Activated T-cell treated with anti-CD3 and anti-CD28 coated beads, Interleukin-2, amount 50 U/mL, for 72 hours (primary cell): ENCODE measurements around the gene SVOPL. TPM values are rescaled to one million over a fixed set of nuclear protein-coding genes. Genes with fewer than 3 reads are reported as not detected.

Experiments
- ATAC-seq, 2 donors: fragments of 150-1000 bp; cut with Tn5 transposase; replicated peaks in 1 of 2; 2 replicates each; pipeline ENCODE4 v1.10.0; 2021; ENCODE audit warnings: moderate library complexity in 2 of 2, mild to moderate bottlenecking in 1 of 2
- DNase-seq, 2 donors: peaks; one replicate each; pipeline ENCODE4 v3.0.0; 2021 to 2022; ENCODE audit warnings: mixed read lengths in 1 of 2
- H3K27ac Mint-ChIP-seq: one replicate; pipeline ENCODE4 v1.8.0; 2022; ENCODE audit warnings: mild to moderate bottlenecking, moderate library complexity, mixed read lengths
- H3K27me3 Mint-ChIP-seq: one replicate; pipeline ENCODE4 v1.8.0; 2022; ENCODE audit warnings: low read depth, mixed read lengths
- H3K36me3 Mint-ChIP-seq, 2 donors: one replicate each; pipeline ENCODE4 v1.8.0; 2022; ENCODE audit warnings: mixed read lengths in 2 of 2, mild to moderate bottlenecking in 1 of 2; ENCODE audit not compliant: insufficient read depth in 2 of 2
- H3K4me1 Mint-ChIP-seq: one replicate; pipeline ENCODE4 v1.8.0; 2022; ENCODE audit warnings: low read depth, mixed read lengths
- H3K4me3 Mint-ChIP-seq, 2 donors: one replicate each; pipeline ENCODE4 v1.8.0; 2022; ENCODE audit warnings: mild to moderate bottlenecking in 2 of 2, mixed read lengths in 2 of 2, moderate library complexity in 2 of 2
- H3K9me3 Mint-ChIP-seq, 2 donors: one replicate each; pipeline ENCODE4 v1.8.0; 2022; ENCODE audit warnings: mixed read lengths in 2 of 2
- total RNA-seq, 2 donors: library from RNA; stranded (reverse); gene quantifications; one replicate each; pipeline ENCODE4 v1.2.3, GENCODE V29; 2022

The SVOPL gene
- total RNA-seq, 2 donors from 2014 or later: not detected

- H3K4me3 Mint-ChIP-seq: no peak overlapping the region
- ATAC-seq: no peak
- no peak for DNase-seq
Measured at GRCh38 chr7:138606236-138606635, 94.9 kb downstream of the SVOPL start.

DNA sequence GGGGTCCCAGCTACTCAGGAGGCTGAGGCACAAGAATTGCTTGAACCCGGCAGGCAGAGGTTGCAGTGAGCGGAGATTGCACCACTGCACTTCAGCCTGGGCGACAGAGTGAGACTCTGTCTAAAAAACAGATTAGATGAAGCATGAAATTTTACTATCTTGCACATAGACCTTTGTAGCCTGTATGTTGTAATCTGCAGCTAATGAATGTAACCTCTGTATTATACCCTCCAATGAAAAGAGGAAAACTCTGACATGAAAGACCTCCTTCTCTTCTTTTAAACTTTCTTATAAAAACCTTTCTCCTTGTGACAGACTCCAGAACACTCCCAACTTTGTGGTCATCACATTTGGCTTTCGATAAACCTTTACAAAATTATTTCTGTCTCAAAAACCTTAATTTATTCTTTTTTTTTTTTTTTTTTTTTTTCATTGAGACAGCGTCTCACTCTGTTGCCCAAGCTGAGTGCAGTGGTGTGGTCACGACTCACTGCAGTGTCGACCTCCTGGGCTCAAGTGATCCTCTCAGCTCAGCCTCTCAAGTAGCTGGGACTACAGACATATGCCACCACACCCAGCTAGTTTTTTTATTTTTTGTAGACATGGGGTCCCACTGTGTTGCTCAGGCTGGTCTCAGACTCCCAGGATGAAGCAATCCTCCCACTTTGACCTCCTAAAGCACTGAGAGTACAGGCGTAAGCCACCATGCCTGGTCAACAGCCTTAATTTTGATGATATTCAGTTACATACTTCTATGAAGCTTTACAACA lies 97.4 kb downstream of the SVOPL start:
- DNase-seq (peak in 1 of 2 donors; percentile 18), ATAC-seq (peak in 1 of 2 donors; percentile 43)
- no peak overlapping the region for H3K27ac Mint-ChIP-seq
- peaks cover 18% of the 10 kb centered on the region for H3K4me1 Mint-ChIP-seq
- H3K27me3 Mint-ChIP-seq: no peaks in the 10 kb centered on the region
- no peaks in the 10 kb centered on the region for H3K9me3 Mint-ChIP-seq
- no peaks in the 10 kb centered on the region for H3K36me3 Mint-ChIP-seq
- no peak overlapping the region for H3K4me3 Mint-ChIP-seq

More at GRCh38 chr7:138606236-138606635, 94.9 kb downstream of the SVOPL start:
- Mint-ChIP-seq H3K27ac (no peak overlapping the region), H3K27me3 (no peaks in the 10 kb centered on the region), H3K36me3 (no peaks in the 10 kb centered on the region), H3K4me1 (peaks cover 18% of the 10 kb centered on the region), H3K9me3 (no peaks in the 10 kb centered on the region)

DNA sequence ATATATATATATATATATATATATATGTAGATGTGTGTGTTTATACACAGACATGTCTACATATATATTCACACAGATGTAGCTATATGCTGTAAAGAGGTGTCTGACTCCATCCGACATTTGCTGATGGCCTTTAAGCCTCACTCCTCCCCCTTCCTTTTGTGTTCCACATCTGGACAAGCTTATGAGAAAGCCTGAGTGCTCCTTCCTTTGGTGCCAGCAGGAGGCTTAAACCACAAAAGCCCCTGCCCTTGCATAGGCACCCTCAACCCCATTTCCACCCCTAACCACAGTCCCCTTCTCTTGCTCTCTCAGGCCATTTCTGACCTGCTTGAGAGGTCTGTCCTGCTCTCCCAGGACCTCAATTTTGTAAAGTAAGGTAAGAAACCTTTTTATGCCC lies 98.7 kb downstream of the SVOPL start:
- H3K4me3 Mint-ChIP-seq: no peak overlapping the region
- ATAC-seq (no peak), DNase-seq (no peak)
- peaks cover 6% of the 10 kb centered on the region for H3K4me1 Mint-ChIP-seq
- H3K27ac Mint-ChIP-seq: no peak overlapping the region
- no peaks in the 10 kb centered on the region for H3K27me3 Mint-ChIP-seq
- no peaks in the 10 kb centered on the region for H3K9me3 Mint-ChIP-seq
- no peaks in the 10 kb centered on the region for H3K36me3 Mint-ChIP-seq

GRCh38 chr7:138595454-138595853 lies 105.7 kb downstream of the SVOPL start:
- ATAC-seq (no peak), DNase-seq (no peak)
- no peaks in the 10 kb centered on the region for H3K27me3 Mint-ChIP-seq
- no peaks in the 10 kb centered on the region for H3K9me3 Mint-ChIP-seq
- H3K4me1 Mint-ChIP-seq: no peaks in the 10 kb centered on the region
- H3K36me3 Mint-ChIP-seq: no peaks in the 10 kb centered on the region
- H3K27ac Mint-ChIP-seq: no peak overlapping the region
- no peak overlapping the region for H3K4me3 Mint-ChIP-seq

GRCh38 chr7:138590154-138590553 lies 111.0 kb downstream of the SVOPL start:
- Mint-ChIP-seq H3K4me3 (no peak overlapping the region), H3K27me3 (no peaks in the 10 kb centered on the region), H3K4me1 (no peaks in the 10 kb centered on the region), H3K9me3 (no peaks in the 10 kb centered on the region), H3K27ac (no peak overlapping the region), H3K36me3 (peaks cover 0 to under 1% of the 10 kb centered on the region in 2 donors)
- ATAC-seq (no peak), DNase-seq (no peak)

- ATAC-seq (no peak), DNase-seq (no peak)
- H3K4me3 Mint-ChIP-seq: no peak overlapping the region
- no peak overlapping the region for H3K27ac Mint-ChIP-seq
- H3K27me3 Mint-ChIP-seq: no peaks in the 10 kb centered on the region
- H3K4me1 Mint-ChIP-seq: no peaks in the 10 kb centered on the region
- peaks cover 0 to 10% of the 10 kb centered on the region in 2 donors for H3K36me3 Mint-ChIP-seq
- no peaks in the 10 kb centered on the region for H3K9me3 Mint-ChIP-seq
Measured at GRCh38 chr7:138588986-138589385, 112.2 kb downstream of the SVOPL start.

- ATAC-seq: no peak
- DNase-seq: no peak
- Mint-ChIP-seq H3K4me3 (no peak overlapping the region), H3K4me1 (no peaks in the 10 kb centered on the region), H3K36me3 (peaks cover 0 to 13% of the 10 kb centered on the region in 2 donors), H3K27ac (no peak overlapping the region), H3K27me3 (no peaks in the 10 kb centered on the region), H3K9me3 (no peaks in the 10 kb centered on the region)
Measured at GRCh38 chr7:138587485-138587884, 113.7 kb downstream of the SVOPL start.

GRCh38 chr7:138585283-138585993 lies 115.7 kb downstream of the SVOPL start:
- no peaks in the 10 kb centered on the region for H3K9me3 Mint-ChIP-seq
- H3K27me3 Mint-ChIP-seq: no peaks in the 10 kb centered on the region
- peaks cover 0 to 16% of the 10 kb centered on the region in 2 donors for H3K36me3 Mint-ChIP-seq
- ATAC-seq (no peak), DNase-seq (no peak)
- no peak overlapping the region for H3K4me3 Mint-ChIP-seq
- no peak overlapping the region for H3K27ac Mint-ChIP-seq
- no peaks in the 10 kb centered on the region for H3K4me1 Mint-ChIP-seq

DNA sequence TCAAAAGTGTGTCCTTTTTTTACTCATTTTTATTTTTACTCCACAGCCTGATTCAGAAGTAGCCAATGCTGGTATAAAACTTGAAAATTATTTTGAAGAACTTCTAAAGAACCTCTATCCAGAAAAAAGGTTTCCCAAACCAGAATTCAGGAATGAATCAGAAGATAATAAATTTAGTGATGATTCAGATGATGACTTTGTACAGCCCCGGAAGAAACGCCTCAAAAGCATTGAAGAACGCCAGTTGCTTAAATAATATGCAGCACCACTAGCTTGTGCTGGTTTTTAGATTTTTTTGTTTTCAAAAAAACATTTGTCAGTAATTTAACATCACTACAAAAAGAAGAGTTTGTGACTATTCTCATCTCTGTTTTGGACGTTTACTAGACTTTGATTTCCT lies 116.5 kb downstream of the SVOPL start:
- Mint-ChIP-seq H3K4me3 (no peak overlapping the region), H3K9me3 (no peaks in the 10 kb centered on the region), H3K27me3 (no peaks in the 10 kb centered on the region), H3K4me1 (no peaks in the 10 kb centered on the region), H3K27ac (no peak overlapping the region), H3K36me3 (peaks cover 0 to 16% of the 10 kb centered on the region in 2 donors)
- ATAC-seq (no peak), DNase-seq (no peak)

GRCh38 chr7:138584283-138584682 lies 116.9 kb downstream of the SVOPL start:
- no peak for ATAC-seq
- Mint-ChIP-seq H3K27me3 (no peaks in the 10 kb centered on the region), H3K4me1 (no peaks in the 10 kb centered on the region), H3K9me3 (no peaks in the 10 kb centered on the region), H3K36me3 (peaks cover 0 to 16% of the 10 kb centered on the region in 2 donors), H3K27ac (no peak overlapping the region), H3K4me3 (no peak overlapping the region)
- no peak for DNase-seq

DNA sequence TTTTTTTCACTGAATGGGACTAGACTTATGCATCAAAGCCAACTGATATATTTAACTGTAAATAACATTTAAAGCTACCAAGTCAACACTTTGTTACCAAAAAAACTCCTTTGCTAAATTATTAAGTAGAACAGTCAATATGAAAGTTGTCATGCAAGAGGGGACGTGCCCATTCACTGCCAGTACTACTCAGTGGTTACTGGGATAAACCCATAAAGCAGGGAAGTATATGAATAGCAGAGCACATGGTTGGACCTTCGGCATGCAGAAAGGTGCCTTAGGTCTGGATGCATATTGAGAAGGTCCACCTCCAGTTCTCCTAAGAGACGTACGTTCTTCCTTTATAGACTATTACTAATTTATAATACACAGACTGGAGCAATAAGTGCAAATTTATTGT lies 120.1 kb downstream of the SVOPL start:
- no peaks in the 10 kb centered on the region for H3K4me1 Mint-ChIP-seq
- no peak overlapping the region for H3K4me3 Mint-ChIP-seq
- DNase-seq: no peak
- ATAC-seq: no peak
- no peaks in the 10 kb centered on the region for H3K9me3 Mint-ChIP-seq
- no peaks in the 10 kb centered on the region for H3K27me3 Mint-ChIP-seq
- peaks cover 0 to 26% of the 10 kb centered on the region in 2 donors for H3K36me3 Mint-ChIP-seq
- H3K27ac Mint-ChIP-seq: no peak overlapping the region

DNA sequence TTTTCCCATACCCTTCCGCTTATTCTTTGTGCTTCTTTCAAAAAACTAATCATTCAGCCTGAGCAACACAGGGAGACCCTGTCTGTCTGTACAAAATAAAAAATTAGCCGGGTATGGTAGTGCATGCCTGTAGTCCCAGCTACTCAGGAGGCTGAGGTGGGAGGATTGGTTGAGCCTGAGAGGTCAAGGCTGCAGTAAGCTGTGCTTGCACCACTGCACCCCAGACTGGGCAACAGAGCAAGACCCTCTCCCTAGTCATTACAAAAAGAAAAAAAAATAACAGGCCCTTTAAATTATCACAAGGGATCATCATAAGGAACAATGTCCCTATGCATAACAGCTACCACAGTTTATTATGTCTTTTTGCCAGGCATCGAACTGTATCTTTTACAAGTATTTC lies 121.5 kb downstream of the SVOPL start:
- H3K4me3 Mint-ChIP-seq: no peak overlapping the region
- DNase-seq (no peak), ATAC-seq (no peak)
- no peak overlapping the region for H3K27ac Mint-ChIP-seq
- H3K36me3 Mint-ChIP-seq: peaks cover 0 to 22% of the 10 kb centered on the region in 2 donors
- H3K4me1 Mint-ChIP-seq: no peaks in the 10 kb centered on the region
- H3K9me3 Mint-ChIP-seq: no peaks in the 10 kb centered on the region
- H3K27me3 Mint-ChIP-seq: no peaks in the 10 kb centered on the region

DNA sequence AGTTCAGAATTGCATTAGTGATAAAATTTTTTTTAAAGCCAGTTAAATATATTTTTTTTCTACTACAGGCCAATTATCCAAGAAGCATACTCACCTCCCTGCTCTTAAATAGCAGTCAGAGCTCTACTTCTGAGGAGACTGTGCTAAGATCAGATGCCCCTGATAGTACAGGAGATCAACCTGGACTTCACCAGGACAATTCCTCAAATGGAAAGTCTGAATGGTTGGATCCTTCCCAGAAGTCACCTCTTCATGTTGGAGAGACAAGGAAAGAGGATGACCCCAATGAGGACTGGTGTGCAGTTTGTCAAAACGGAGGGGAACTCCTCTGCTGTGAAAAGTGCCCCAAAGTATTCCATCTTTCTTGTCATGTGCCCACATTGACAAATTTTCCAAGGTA lies 122.0 kb downstream of the SVOPL start:
- no peaks in the 10 kb centered on the region for H3K27me3 Mint-ChIP-seq
- H3K27ac Mint-ChIP-seq: no peak overlapping the region
- DNase-seq (no peak), ATAC-seq (no peak)
- H3K9me3 Mint-ChIP-seq: no peaks in the 10 kb centered on the region
- no peaks in the 10 kb centered on the region for H3K4me1 Mint-ChIP-seq
- peaks cover 0 to 17% of the 10 kb centered on the region in 2 donors for H3K36me3 Mint-ChIP-seq
- H3K4me3 Mint-ChIP-seq: no peak overlapping the region
